Lower leg skin (tissue), 4 donors: ENCODE data around the gene LGMN. TPM values are rescaled to one million over a fixed set of nuclear protein-coding genes. Genes with fewer than 3 reads are reported as not detected.

Source experiments
- DNase-seq, 2 donors: peaks; one replicate each; pipeline ENCODE4 v3.0.0-alpha.2; 2019; ENCODE audit warnings: low spot score in 2 of 2
- H3K4me3 ChIP-seq: fragments of 200-600 bp; sonication (generic); 2 replicates; pipeline ENCODE4 v1.5.1; 2017; ENCODE audit warnings: mild to moderate bottlenecking, low read depth; ENCODE audit not compliant: poor library complexity, severe bottlenecking
- POLR2A ChIP-seq, 2 donors: fragments of 450-650 bp; IDR thresholded peaks; one replicate each; pipeline ENCODE4 v1.6.1; 2016 to 2017; ENCODE audit warnings: antibody characterized with exemption in 2 of 2, mild to moderate bottlenecking in 1 of 2, moderate library complexity in 1 of 2
- WGBS, 2 donors: methylation state at CpG; one replicate each; pipeline ENCODE4 v1.1.5; 2018; 5-methylcytosine and 5-hydroxymethylcytosine counted together
- intact Hi-C: fragments of 100-400 bp; cut with DNase I; formaldehyde crosslinking; loops from one replicate; pipeline ENCODE4 v1.15.0; 2023; ENCODE audit warnings: low total_unique reads
- total RNA-seq, 4 donors: library from RNA; depleted of rRNA; stranded (reverse); fragments of >200 nt; gene quantifications; one replicate each; pipeline ENCODE4 v1.1.0, GENCODE V29; 2016
- TF ChIP-seq, protein P1 (sequence below), 3 donors: fragments of 450-650 bp; IDR thresholded peaks; one replicate each; pipeline ENCODE4 v1.5.1; 2016; ENCODE audit warnings: antibody characterized with exemption in 3 of 3, mild to moderate bottlenecking in 3 of 3, moderate library complexity in 2 of 3

The LGMN gene
- total RNA-seq, 4 donors from 2014 or later = 36.5 to 48.0 (median 41.3) TPM

DNA sequence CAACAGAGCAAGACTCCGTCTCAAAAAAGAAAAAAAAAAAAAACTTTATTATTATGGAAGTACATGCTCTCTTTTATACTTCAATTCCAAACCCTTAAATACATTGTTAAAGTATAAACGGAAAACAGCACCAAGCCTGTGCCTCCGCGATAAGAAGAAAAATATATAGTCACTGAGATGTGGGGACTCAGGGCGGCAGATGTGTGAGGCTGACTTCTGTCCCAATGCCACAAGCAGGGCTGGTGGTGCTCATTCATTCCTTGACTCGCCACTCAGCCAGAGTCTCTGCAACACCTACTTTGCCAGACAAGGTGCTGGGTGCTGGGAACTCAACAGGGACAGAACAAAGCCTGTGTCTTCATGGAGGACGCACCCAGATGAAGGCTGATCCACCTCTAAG lies 13.8 kb downstream of the LGMN start:
- intact Hi-C loops = no loop called here
- no peak overlapping the region for H3K4me3 ChIP-seq
- 92 to 95% methylated on average over 7 of the region's 7 CpGs for WGBS, 2 donors
- no peak for DNase-seq
- TF ChIP-seq, protein P1, sequence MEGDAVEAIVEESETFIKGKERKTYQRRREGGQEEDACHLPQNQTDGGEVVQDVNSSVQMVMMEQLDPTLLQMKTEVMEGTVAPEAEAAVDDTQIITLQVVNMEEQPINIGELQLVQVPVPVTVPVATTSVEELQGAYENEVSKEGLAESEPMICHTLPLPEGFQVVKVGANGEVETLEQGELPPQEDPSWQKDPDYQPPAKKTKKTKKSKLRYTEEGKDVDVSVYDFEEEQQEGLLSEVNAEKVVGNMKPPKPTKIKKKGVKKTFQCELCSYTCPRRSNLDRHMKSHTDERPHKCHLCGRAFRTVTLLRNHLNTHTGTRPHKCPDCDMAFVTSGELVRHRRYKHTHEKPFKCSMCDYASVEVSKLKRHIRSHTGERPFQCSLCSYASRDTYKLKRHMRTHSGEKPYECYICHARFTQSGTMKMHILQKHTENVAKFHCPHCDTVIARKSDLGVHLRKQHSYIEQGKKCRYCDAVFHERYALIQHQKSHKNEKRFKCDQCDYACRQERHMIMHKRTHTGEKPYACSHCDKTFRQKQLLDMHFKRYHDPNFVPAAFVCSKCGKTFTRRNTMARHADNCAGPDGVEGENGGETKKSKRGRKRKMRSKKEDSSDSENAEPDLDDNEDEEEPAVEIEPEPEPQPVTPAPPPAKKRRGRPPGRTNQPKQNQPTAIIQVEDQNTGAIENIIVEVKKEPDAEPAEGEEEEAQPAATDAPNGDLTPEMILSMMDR (IDR thresholded peaks at IDR 0.05) = no peak
- no peak for TF ChIP-seq POLR2A (IDR thresholded peaks at IDR 0.05)

DNA sequence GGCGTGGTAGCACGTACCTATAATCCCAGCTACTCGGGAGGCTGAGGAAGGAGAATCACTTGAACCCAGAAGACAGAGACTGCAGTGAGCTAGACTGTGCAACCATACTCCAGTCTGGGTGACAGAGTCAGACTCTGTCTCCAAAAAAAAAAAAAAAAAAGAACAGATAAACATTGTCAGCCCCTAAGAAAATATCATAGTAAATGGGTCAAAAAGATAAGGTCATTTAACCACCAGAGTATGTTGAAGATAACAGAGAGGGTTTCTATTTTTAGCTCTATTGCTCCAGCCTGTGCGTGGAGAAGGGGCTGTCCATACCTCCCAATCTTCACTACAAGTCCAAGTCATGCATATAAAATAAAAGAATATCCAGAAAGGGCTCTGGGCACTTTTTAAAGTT lies 15.4 kb downstream of the LGMN start:
- DNase-seq = no peak
- no peak overlapping the region for H3K4me3 ChIP-seq
- WGBS, 2 donors = 90 to 96% methylated on average over 4 of the region's 4 CpGs
- intact Hi-C loops = no loop called here
- TF ChIP-seq, protein P1 (IDR thresholded peaks at IDR 0.05) = no peak
- no peak for TF ChIP-seq POLR2A (IDR thresholded peaks at IDR 0.05)

DNA sequence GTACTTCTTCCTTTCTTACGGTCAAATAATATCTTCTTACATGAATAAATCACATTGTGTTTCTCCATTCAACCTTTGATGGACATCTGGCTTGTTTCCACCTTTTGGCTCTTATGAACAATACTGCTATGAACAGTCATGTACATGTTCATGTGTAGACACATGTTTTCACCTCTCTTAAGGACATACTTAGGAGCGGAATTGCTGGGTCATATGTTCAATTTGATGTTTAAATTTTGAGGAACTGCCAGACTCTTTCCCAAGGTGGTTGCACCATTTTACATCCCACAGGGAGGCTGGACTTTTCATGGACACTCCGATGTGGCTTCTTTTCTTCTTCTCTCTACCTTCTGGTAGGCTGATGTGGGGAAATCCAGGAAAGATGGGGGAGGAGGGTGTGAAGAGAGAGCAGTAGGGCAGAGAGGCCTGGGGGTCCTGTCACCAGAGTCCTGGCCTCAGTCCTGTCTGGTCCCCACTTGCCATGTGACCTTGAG lies 16.8 kb downstream of the LGMN start:
- intact Hi-C loops = no loop called here
- TF ChIP-seq POLR2A (IDR thresholded peaks at IDR 0.05) = no peak
- TF ChIP-seq, protein P1 (IDR thresholded peaks at IDR 0.05) = no peak
- WGBS, 2 donors = 94 to 95% methylated on average over 3 of the region's 3 CpGs
- no peak overlapping the region for H3K4me3 ChIP-seq
- DNase-seq = no peak

DNA sequence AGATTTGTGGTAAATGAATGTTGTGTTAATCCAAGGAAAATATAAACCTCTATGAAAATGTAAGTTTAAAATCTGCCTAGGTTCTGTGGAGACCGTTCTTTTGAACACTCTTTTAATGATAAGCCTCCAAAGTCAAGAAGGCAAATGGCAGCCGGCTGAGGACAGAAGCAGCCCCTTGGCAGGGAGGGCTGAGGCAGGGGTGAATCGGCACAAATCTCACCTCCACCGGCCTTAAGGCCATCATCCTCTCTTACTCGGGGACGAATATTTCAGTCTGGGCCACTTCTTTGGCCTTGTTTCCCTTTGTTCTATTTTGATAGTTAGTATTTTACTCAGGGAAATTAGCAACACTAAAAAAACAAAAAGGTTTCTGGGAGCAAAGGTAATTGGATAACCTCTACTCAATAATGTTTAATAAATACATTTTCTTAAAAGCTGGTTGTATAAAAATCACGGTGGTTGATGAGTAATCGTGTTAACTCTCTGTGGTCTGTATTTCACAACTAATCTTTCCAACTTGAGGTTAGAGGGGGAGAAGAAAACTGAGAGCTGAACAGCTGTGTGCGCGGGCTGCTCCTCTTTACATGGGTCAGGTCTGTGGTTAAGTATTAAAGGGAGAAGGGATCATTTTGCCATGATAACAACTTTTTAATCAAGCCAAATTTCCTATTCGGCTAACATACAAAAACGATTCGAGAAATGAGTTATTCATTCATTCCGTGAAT lies 18.6 kb downstream of the LGMN start:
- 74 to 82% methylated on average over 14 of the region's 14 CpGs for WGBS, 2 donors
- TF ChIP-seq POLR2A (IDR thresholded peaks at IDR 0.05) = no peak
- TF ChIP-seq, protein P1 (IDR thresholded peaks at IDR 0.05) = no peak
- no peak overlapping the region for H3K4me3 ChIP-seq
- intact Hi-C loops = no loop called here
- DNase-seq = no peak

DNA sequence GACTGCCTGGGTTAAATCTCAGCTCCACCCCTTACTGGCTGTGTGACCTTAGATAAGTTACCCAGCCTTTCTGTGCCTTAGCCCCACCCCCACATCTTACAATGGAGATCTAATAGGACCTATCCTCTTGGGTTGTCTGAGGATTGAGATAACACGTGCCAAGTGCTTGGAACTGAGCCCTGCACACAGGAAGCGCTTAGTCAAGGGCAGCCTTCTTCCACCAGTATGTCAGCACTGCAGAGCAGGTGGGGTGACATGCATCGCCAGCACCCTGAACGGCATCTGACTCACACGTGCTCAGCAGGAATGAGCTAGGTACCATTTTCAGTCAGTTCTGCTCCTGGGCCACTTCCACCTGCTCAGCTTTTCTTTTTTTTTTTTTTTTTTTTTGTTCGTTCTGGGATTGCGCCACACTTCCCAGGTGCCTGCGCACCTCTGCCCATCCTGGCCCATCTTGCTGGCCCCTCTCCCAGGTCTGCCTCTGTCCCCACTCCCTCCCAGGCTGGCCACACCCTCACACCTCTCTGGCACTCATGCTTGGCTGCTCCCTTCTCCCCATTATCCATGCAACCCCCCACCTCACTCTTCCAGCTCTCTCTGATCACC lies 19.6 kb downstream of the LGMN start:
- peak in 1 of 2 donors; percentile 35 for DNase-seq
- no peak overlapping the region for H3K4me3 ChIP-seq
- intact Hi-C loops = no loop called here
- WGBS, 2 donors = 53 to 66% methylated on average over 8 of the region's 8 CpGs
- TF ChIP-seq, protein P1 (IDR thresholded peaks at IDR 0.05) = no peak
- TF ChIP-seq POLR2A (IDR thresholded peaks at IDR 0.05) = no peak
